ENCODE results near the gene SLC8B1.

The SLC8B1 gene

GRCh38 chr12:113340061-113340460, 5.2 kb upstream of the SLC8B1 start:
- no peak overlapping the region for H3K27ac ChIP-seq
- TF ChIP-seq ZFX (IDR thresholded peaks at IDR 0.05; ENCODE audit: borderline replicate concordance) (no peak), CTCF (IDR thresholded peaks at IDR 0.05) (no peak)

GRCh38 chr12:113339540-113339939, 4.6 kb upstream of the SLC8B1 start:
- TF ChIP-seq ZFX (IDR thresholded peaks at IDR 0.05; ENCODE audit: borderline replicate concordance) (no peak), CTCF (IDR thresholded peaks at IDR 0.05) (no peak)

GRCh38 chr12:113333877-113334785, 778 bp downstream of the SLC8B1 start:
- TF ChIP-seq CTCF (IDR thresholded peaks at IDR 0.05) (no peak), ZFX (IDR thresholded peaks at IDR 0.05; ENCODE audit: borderline replicate concordance) (no peak)
- H3K27ac ChIP-seq, result no peak overlapping the region

More at GRCh38 chr12:113339540-113339939, 4.6 kb upstream of the SLC8B1 start:
- H3K27ac ChIP-seq, result no peak overlapping the region

GRCh38 chr12:113333418-113333750, 1.5 kb downstream of the SLC8B1 start:
- no peak overlapping the region for H3K27ac ChIP-seq
- TF ChIP-seq CTCF (IDR thresholded peaks at IDR 0.05) (no peak), ZFX (IDR thresholded peaks at IDR 0.05; ENCODE audit: borderline replicate concordance) (no peak)

GRCh38 chr12:113332688-113333417, 2.1 kb downstream of the SLC8B1 start:
- H3K27ac ChIP-seq, result no peak overlapping the region
- no peak for TF ChIP-seq ZFX (IDR thresholded peaks at IDR 0.05; ENCODE audit: borderline replicate concordance)
- TF ChIP-seq CTCF (IDR thresholded peaks at IDR 0.05), result no peak

GRCh38 chr12:113330505-113330904, 4.4 kb downstream of the SLC8B1 start:
- TF ChIP-seq CTCF (IDR thresholded peaks at IDR 0.05) (no peak), ZFX (IDR thresholded peaks at IDR 0.05; ENCODE audit: borderline replicate concordance) (no peak)
- H3K27ac ChIP-seq, result no peak overlapping the region
